Adrenal gland (tissue), 12 donors: Measurements from ENCODE around the gene CD28. TPM values are rescaled to one million over a fixed set of nuclear protein-coding genes. Genes with fewer than 3 reads are reported as not detected.

Experiments
- DNase-seq, 7 donors: peaks; one replicate each; pipeline ENCODE4 v3.0.0-alpha.2; 2019 to 2020
- H3K27ac ChIP-seq, 5 donors: fragments of 200-600 bp; sonication (generic) in 4 of 5; 1 replicate in 3 of 5; 2 replicates in 2 of 5; pipeline versions ENCODE4 v1.5.1 to v1.8.0; 2016 to 2020; ENCODE audit warnings: mild to moderate bottlenecking in 1 of 5
- H3K27me3 ChIP-seq: fragments of 200-600 bp; 2 replicates; pipeline ENCODE4 v1.8.0; 2021
- H3K36me3 ChIP-seq, 2 donors: fragments of 200-600 bp; replicated peaks in 1 of 2; 1 replicate in 1 of 2; 2 replicates in 1 of 2; pipeline versions ENCODE4 v1.5.1 to v1.8.0; 2018 to 2022
- H3K4me1 ChIP-seq, 2 donors: fragments of 200-600 bp; replicated peaks in 1 of 2; 1 replicate in 1 of 2; 2 replicates in 1 of 2; pipeline versions ENCODE4 v1.5.1 to v1.8.0; 2018 to 2021
- H3K4me3 ChIP-seq, 4 donors: fragments of 200-600 bp; sonication (generic) in 3 of 4; one replicate each; pipeline ENCODE4 v1.5.1; 2016 to 2018
- H3K9me3 ChIP-seq, 3 donors: fragments of 200-600 bp; sonication (generic) in 1 of 3; replicated peaks in 1 of 3; 1 replicate in 2 of 3; 2 replicates in 1 of 3; pipeline versions ENCODE4 v1.5.1 to v1.8.0; 2016 to 2021
- CTCF ChIP-seq, 6 experiments: fragments of 450-650 bp in 4 of 6; fragments of 200-600 bp in 2 of 6; sonication (generic) in 1 of 6; IDR thresholded peaks; 1 replicate in 5 of 6; 2 replicates in 1 of 6; pipeline versions ENCODE4 v1.5.1 to v1.8.0; 2016 to 2021; ENCODE audit warnings: antibody characterized with exemption in 6 of 6, mild to moderate bottlenecking in 2 of 6, moderate library complexity in 1 of 6
- POLR2A ChIP-seq, 2 donors: fragments of 450-650 bp; IDR thresholded peaks; one replicate each; pipeline ENCODE4 v1.6.1; 2017; ENCODE audit warnings: antibody characterized with exemption in 2 of 2, mild to moderate bottlenecking in 2 of 2, moderate library complexity in 1 of 2
- WGBS, 4 donors: extraction: QIAGEN DNeasy Blood & Tissue Kit in 2 of 4; methylation state at CpG; one replicate each; pipeline versions ENCODE4 v1.1.5 to v1.1.7; 2013 to 2017; 5-methylcytosine and 5-hydroxymethylcytosine counted together
- intact Hi-C, 2 donors: fragments of 100-400 bp; cut with DNase I; formaldehyde crosslinking; loops; one replicate each; pipeline versions ENCODE4 v1.14.1 to v1.15.0; 2022 to 2023
- polyA plus RNA-seq, 3 donors: library from polyadenylated mRNA; stranded (reverse); fragments of 200-250 nt in 2 of 3; fragments of 350-450 nt in 1 of 3; fragmentation: Illumina TruSeq in 1 of 3; extraction: RNeasy Lipid Tissue Mini Kit (QIAGEN cat#74804) in 1 of 3; gene quantifications; one replicate each; pipeline ENCODE4 v1.2.3, GENCODE V29; 2013 to 2014
- total RNA-seq, 9 donors: library from RNA; depleted of rRNA in 4 of 9; stranded (reverse); fragments of >200 nt in 4 of 9; fragments of 120-200 nt in 1 of 9; fragmentation: NEBNext Ultra II Directional in 1 of 9; extraction: Animal tissue kit (Norgen Biotek cat#: 25700) in 1 of 9; gene quantifications; one replicate each; pipeline versions ENCODE4 v1.1.0 to v1.2.4, GENCODE V29; 2013 to 2023
- donor health status: healthy with polysubstance abuse.
- donor health status: Bipolar disorder and iron deficiency.
- donor health status: DM: yes; HTN: yes; CAD: no.
- donor health status: DM: no; HTN: no; CAD: no.
- donor health status: DM: no; HTN: no; CAD: no.
- donor health status: DM: yes; HTN: yes; CAD: no.

Gene CD28
- total and polyA plus RNA-seq, 12 donors: 0.08 to 1.4 (median 0.32) TPM; not detected in 1

- intact Hi-C loops: no loop called here
- no peak for TF ChIP-seq POLR2A (IDR thresholded peaks at IDR 0.05)
- no peak for TF ChIP-seq CTCF (IDR thresholded peaks at IDR 0.05)
- Histone ChIP-seq H3K36me3 (no peaks in the 10 kb centered on the region), H3K27me3 (no peaks in the 10 kb centered on the region), H3K4me1 (no peaks in the 10 kb centered on the region), H3K4me3 (no peak overlapping the region), H3K9me3 (no peaks in the 10 kb centered on the region), H3K27ac (no peak overlapping the region)
- 98 to 100% (median 100%) methylated on average over 1 of the region's 1 CpG for WGBS, 4 donors
- DNase-seq: no peak
Measured at GRCh38 chr2:203745267-203745666, 38.8 kb downstream of the CD28 start.

- H3K27ac ChIP-seq: no peak overlapping the region
- H3K36me3 ChIP-seq: no peaks in the 10 kb centered on the region
- WGBS, 4 donors: 83 to 91% (median 86%) methylated on average over 4 of the region's 4 CpGs
- DNase-seq: no peak
- no peak overlapping the region for H3K4me3 ChIP-seq
- no peaks in the 10 kb centered on the region for H3K27me3 ChIP-seq
- intact Hi-C loops: no loop called here
- H3K9me3 ChIP-seq: no peaks in the 10 kb centered on the region
- TF ChIP-seq CTCF (IDR thresholded peaks at IDR 0.05) (no peak), POLR2A (IDR thresholded peaks at IDR 0.05) (no peak)
- no peaks in the 10 kb centered on the region for H3K4me1 ChIP-seq
Measured at GRCh38 chr2:203748331-203749126, 42.1 kb downstream of the CD28 start.

GRCh38 chr2:203750346-203751068 lies 44.1 kb downstream of the CD28 start:
- 82 to 87% (median 84%) methylated on average over 6 of the region's 6 CpGs for WGBS, 4 donors
- H3K9me3 ChIP-seq: peaks cover 0 to 3% (median 0%) of the 10 kb centered on the region in 3 donors
- no peak for TF ChIP-seq CTCF (IDR thresholded peaks at IDR 0.05)
- no peak for TF ChIP-seq POLR2A (IDR thresholded peaks at IDR 0.05)
- no peak for DNase-seq
- no peak overlapping the region for H3K4me3 ChIP-seq
- no peaks in the 10 kb centered on the region for H3K36me3 ChIP-seq
- no peaks in the 10 kb centered on the region for H3K4me1 ChIP-seq
- no peaks in the 10 kb centered on the region for H3K27me3 ChIP-seq
- H3K27ac ChIP-seq: no peak overlapping the region
- intact Hi-C loops: no loop called here

- no peaks in the 10 kb centered on the region for H3K4me1 ChIP-seq
- no peak for TF ChIP-seq CTCF (IDR thresholded peaks at IDR 0.05)
- WGBS, 4 donors: 54 to 68% (median 63%) methylated on average over 2 of the region's 2 CpGs
- no peak for DNase-seq
- H3K27me3 ChIP-seq: no peaks in the 10 kb centered on the region
- no peaks in the 10 kb centered on the region for H3K36me3 ChIP-seq
- H3K4me3 ChIP-seq: no peak overlapping the region
- intact Hi-C loops: no loop called here
- H3K27ac ChIP-seq: no peak overlapping the region
- peaks cover 0 to 9% (median 0%) of the 10 kb centered on the region in 3 donors for H3K9me3 ChIP-seq
Measured at GRCh38 chr2:203751685-203752271, 45.3 kb downstream of the CD28 start.
